ENCODE results near the gene RBFOX1. TPM values are rescaled to one million over a fixed set of nuclear protein-coding genes. Genes with fewer than 3 reads are reported as not detected.

The RBFOX1 gene
- total RNA-seq, 1 donor from 2014 or later = 0.84 TPM

GRCh38 chr16:7335991-7336634, 3.5 kb downstream of the RBFOX1 start:
- no peak overlapping the region for H3K9ac ChIP-seq (ENCODE audit: low read length)
- peaks cover 22% of the 10 kb centered on the region for H3K4me1 Mint-ChIP-seq (ENCODE audit: low read depth, unreplicated experiment)
- H2AFZ ChIP-seq (ENCODE audit: low read depth, low read length) = no peak overlapping the region
- H4K20me1 ChIP-seq (ENCODE audit: insufficient read depth, low read length) = no peaks in the 10 kb centered on the region
- FAIRE-seq (no peak), DNase-seq (ENCODE audit: low read depth) (no peak)
- H3K79me2 ChIP-seq (ENCODE audit: insufficient read depth, low read length) = no peaks in the 10 kb centered on the region
- peaks cover 6% of the 10 kb centered on the region for H3K27me3 Mint-ChIP-seq (ENCODE audit: low read depth, unreplicated experiment)
- no peaks in the 10 kb centered on the region for H3K9me3 ChIP-seq (ENCODE audit: insufficient read depth, low read depth, low read length)
- H3K36me3 Mint-ChIP-seq (ENCODE audit: low read depth, unreplicated experiment) = no peaks in the 10 kb centered on the region
- H3K27ac Mint-ChIP-seq (ENCODE audit: unreplicated experiment) = no peak overlapping the region
- H3K4me3 ChIP-seq (ENCODE audit: insufficient read depth, low read depth, low read length) = no peak overlapping the region
- TF ChIP-seq EZH2 (IDR thresholded peaks at IDR 0.05; ENCODE audit: insufficient read depth, low read length) = no peak
- TF ChIP-seq, protein P1, sequence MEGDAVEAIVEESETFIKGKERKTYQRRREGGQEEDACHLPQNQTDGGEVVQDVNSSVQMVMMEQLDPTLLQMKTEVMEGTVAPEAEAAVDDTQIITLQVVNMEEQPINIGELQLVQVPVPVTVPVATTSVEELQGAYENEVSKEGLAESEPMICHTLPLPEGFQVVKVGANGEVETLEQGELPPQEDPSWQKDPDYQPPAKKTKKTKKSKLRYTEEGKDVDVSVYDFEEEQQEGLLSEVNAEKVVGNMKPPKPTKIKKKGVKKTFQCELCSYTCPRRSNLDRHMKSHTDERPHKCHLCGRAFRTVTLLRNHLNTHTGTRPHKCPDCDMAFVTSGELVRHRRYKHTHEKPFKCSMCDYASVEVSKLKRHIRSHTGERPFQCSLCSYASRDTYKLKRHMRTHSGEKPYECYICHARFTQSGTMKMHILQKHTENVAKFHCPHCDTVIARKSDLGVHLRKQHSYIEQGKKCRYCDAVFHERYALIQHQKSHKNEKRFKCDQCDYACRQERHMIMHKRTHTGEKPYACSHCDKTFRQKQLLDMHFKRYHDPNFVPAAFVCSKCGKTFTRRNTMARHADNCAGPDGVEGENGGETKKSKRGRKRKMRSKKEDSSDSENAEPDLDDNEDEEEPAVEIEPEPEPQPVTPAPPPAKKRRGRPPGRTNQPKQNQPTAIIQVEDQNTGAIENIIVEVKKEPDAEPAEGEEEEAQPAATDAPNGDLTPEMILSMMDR (IDR thresholded peaks at IDR 0.05; ENCODE audit: insufficient read depth, low read depth, low read length) = no peak
- H3K4me2 ChIP-seq (ENCODE audit: low read length) = no peak overlapping the region
- H3K27me3 ChIP-seq (ENCODE audit: insufficient read depth, low read length) = no peaks in the 10 kb centered on the region
- no peak overlapping the region for H3K4me3 Mint-ChIP-seq (ENCODE audit: unreplicated experiment)
- no peaks in the 10 kb centered on the region for H3K36me3 ChIP-seq (ENCODE audit: insufficient read depth, low read length)
- no peaks in the 10 kb centered on the region for H3K4me1 ChIP-seq (ENCODE audit: insufficient read depth, low read length)
- no peaks in the 10 kb centered on the region for H3K9me3 Mint-ChIP-seq (ENCODE audit: unreplicated experiment)
- no peak overlapping the region for H3K27ac ChIP-seq (ENCODE audit: low read depth, low read length)

DNA sequence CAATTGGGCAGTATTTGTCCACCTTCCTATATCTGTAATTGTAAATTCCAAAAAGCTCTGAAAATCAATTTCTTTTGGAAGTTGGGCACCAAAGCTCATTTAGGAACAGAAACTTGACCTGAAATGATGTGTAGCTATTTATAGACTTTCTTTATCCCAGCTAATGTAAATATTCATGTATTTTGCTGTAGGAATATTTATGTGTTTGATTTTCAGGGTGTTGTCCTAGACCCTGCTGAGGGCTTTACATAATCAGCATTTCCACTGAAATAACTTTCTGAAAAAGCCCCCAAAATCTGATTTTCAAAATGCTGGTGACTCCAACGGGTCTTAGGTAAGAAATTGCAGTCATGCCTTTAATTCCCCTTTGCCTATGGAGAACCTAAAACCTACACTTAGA, 4.1 kb downstream of the RBFOX1 start:
- H2AFZ ChIP-seq (ENCODE audit: low read depth, low read length) = no peak overlapping the region
- H3K9ac ChIP-seq (ENCODE audit: low read length) = no peak overlapping the region
- no peak overlapping the region for H3K27ac ChIP-seq (ENCODE audit: low read depth, low read length)
- H3K27me3 ChIP-seq (ENCODE audit: insufficient read depth, low read length) = no peaks in the 10 kb centered on the region
- DNase-seq (ENCODE audit: low read depth) = no peak
- H3K4me3 Mint-ChIP-seq (ENCODE audit: unreplicated experiment) = no peak overlapping the region
- TF ChIP-seq, protein P1 (IDR thresholded peaks at IDR 0.05; ENCODE audit: insufficient read depth, low read depth, low read length) = no peak
- no peak for TF ChIP-seq EZH2 (IDR thresholded peaks at IDR 0.05; ENCODE audit: insufficient read depth, low read length)
- no peak overlapping the region for H3K27ac Mint-ChIP-seq (ENCODE audit: unreplicated experiment)
- H3K79me2 ChIP-seq (ENCODE audit: insufficient read depth, low read length) = no peaks in the 10 kb centered on the region
- no peaks in the 10 kb centered on the region for H3K9me3 Mint-ChIP-seq (ENCODE audit: unreplicated experiment)
- no peaks in the 10 kb centered on the region for H3K9me3 ChIP-seq (ENCODE audit: insufficient read depth, low read depth, low read length)
- peaks cover 22% of the 10 kb centered on the region for H3K4me1 Mint-ChIP-seq (ENCODE audit: low read depth, unreplicated experiment)
- H4K20me1 ChIP-seq (ENCODE audit: insufficient read depth, low read length) = no peaks in the 10 kb centered on the region
- no peak overlapping the region for H3K4me2 ChIP-seq (ENCODE audit: low read length)
- peaks cover 10% of the 10 kb centered on the region for H3K27me3 Mint-ChIP-seq (ENCODE audit: low read depth, unreplicated experiment)
- no peaks in the 10 kb centered on the region for H3K36me3 ChIP-seq (ENCODE audit: insufficient read depth, low read length)
- H3K4me3 ChIP-seq (ENCODE audit: insufficient read depth, low read depth, low read length) = no peak overlapping the region
- H3K4me1 ChIP-seq (ENCODE audit: insufficient read depth, low read length) = no peaks in the 10 kb centered on the region
- no peaks in the 10 kb centered on the region for H3K36me3 Mint-ChIP-seq (ENCODE audit: low read depth, unreplicated experiment)
- FAIRE-seq = no peak

DNA sequence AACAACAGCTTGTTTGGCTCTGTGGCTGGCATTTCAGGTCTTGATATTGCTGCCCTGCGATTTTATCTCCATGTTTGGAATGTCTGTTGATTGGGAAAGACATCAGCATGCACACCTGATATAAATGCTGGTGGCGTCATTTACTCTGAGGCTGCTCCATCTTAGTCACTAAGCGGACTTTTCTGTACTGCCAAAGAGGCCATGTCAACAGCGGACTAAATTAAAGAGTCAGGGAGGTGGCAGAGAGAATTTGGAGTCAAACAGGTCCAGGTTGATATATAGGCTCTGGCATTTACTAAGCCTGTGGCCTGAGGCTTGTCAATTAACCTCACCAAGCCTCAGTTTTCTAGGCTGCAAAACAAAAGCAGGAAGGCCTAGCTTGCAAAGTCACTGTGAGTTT, 6.2 kb downstream of the RBFOX1 start:
- H4K20me1 ChIP-seq (ENCODE audit: insufficient read depth, low read length) = no peaks in the 10 kb centered on the region
- Mint-ChIP-seq H3K9me3 (ENCODE audit: unreplicated experiment) (peaks cover 9% of the 10 kb centered on the region), H3K27ac (ENCODE audit: unreplicated experiment) (no peak overlapping the region)

More for the DNA sequence above, 6.2 kb downstream of the RBFOX1 start:
- H3K4me2 ChIP-seq (ENCODE audit: low read length) = no peak overlapping the region
- FAIRE-seq (no peak), DNase-seq (ENCODE audit: low read depth) (no peak)
- no peaks in the 10 kb centered on the region for H3K36me3 ChIP-seq (ENCODE audit: insufficient read depth, low read length)
- TF ChIP-seq EZH2 (IDR thresholded peaks at IDR 0.05; ENCODE audit: insufficient read depth, low read length) = no peak
- TF ChIP-seq, protein P1 (IDR thresholded peaks at IDR 0.05; ENCODE audit: insufficient read depth, low read depth, low read length) = no peak
- H3K79me2 ChIP-seq (ENCODE audit: insufficient read depth, low read length) = no peaks in the 10 kb centered on the region
- no peak overlapping the region for H3K4me3 ChIP-seq (ENCODE audit: insufficient read depth, low read depth, low read length)
- no peak overlapping the region for H3K27ac ChIP-seq (ENCODE audit: low read depth, low read length)
- Mint-ChIP-seq H3K36me3 (ENCODE audit: low read depth, unreplicated experiment) (no peaks in the 10 kb centered on the region), H3K27me3 (ENCODE audit: low read depth, unreplicated experiment) (peaks cover 18% of the 10 kb centered on the region), H3K4me1 (ENCODE audit: low read depth, unreplicated experiment) (peaks cover 7% of the 10 kb centered on the region), H3K4me3 (ENCODE audit: unreplicated experiment) (no peak overlapping the region)
- no peak overlapping the region for H3K9ac ChIP-seq (ENCODE audit: low read length)
- H3K4me1 ChIP-seq (ENCODE audit: insufficient read depth, low read length) = no peaks in the 10 kb centered on the region
- H2AFZ ChIP-seq (ENCODE audit: low read depth, low read length) = no peak overlapping the region
- no peaks in the 10 kb centered on the region for H3K27me3 ChIP-seq (ENCODE audit: insufficient read depth, low read length)
- peaks cover 7% of the 10 kb centered on the region for H3K9me3 ChIP-seq (ENCODE audit: insufficient read depth, low read depth, low read length)
